NB4 (cell line): ENCODE data around the gene PVALEF.

Source experiments
- DNase-seq: peaks from one replicate; pipeline ENCODE4 v3.0.0; 2010; ENCODE audit warnings: low read depth
- H3K4me3 ChIP-seq: one replicate; pipeline ENCODE4 v1.5.1; 2011; ENCODE audit warnings: mild to moderate bottlenecking, low read depth, low read length, moderate library complexity
- CTCF ChIP-seq: IDR thresholded peaks from one replicate; pipeline ENCODE4 v1.5.1; 2012; ENCODE audit warnings: low read depth, low read length
- MAX ChIP-seq: IDR thresholded peaks from 2 replicates; pipeline ENCODE4 v1.6.1; 2011; ENCODE audit warnings: low read depth, low read length
- MYC ChIP-seq: IDR thresholded peaks from 2 replicates; pipeline ENCODE4 v1.6.1; 2011; ENCODE audit warnings: low read depth, low read length
- POLR2A ChIP-seq: IDR thresholded peaks from 2 replicates; pipeline ENCODE4 v1.6.1; 2011; ENCODE audit warnings: mild to moderate bottlenecking; ENCODE audit not compliant: insufficient read length; ENCODE audit errors: extremely low read depth

The PVALEF gene

GRCh38 chr17:81189670-81190530 lies 24.6 kb downstream of the PVALEF start:
- H3K4me3 ChIP-seq, result no peak overlapping the region
- TF ChIP-seq POLR2A, result no peak
- no peak for TF ChIP-seq CTCF
- TF ChIP-seq MAX, result no peak
- DNase-seq, result no peak

- no peak overlapping the region for H3K4me3 ChIP-seq
- TF ChIP-seq CTCF, result no peak
- no peak for TF ChIP-seq MYC
- no peak for TF ChIP-seq MAX
- no peak for TF ChIP-seq POLR2A
These were observed 25.3 kb downstream of the PVALEF start for GRCh38 chr17:81190591-81190990.

GRCh38 chr17:81191116-81191515 lies 25.8 kb downstream of the PVALEF start:
- no peak for DNase-seq
- TF ChIP-seq MYC (no peak), CTCF (no peak), MAX (no peak)

More at GRCh38 chr17:81190591-81190990, 25.3 kb downstream of the PVALEF start:
- no peak for DNase-seq

GRCh38 chr17:81191646-81192045 lies 26.3 kb downstream of the PVALEF start:
- TF ChIP-seq POLR2A (no peak), MAX (no peak), CTCF (no peak), MYC (no peak)
- no peak for DNase-seq
- no peak overlapping the region for H3K4me3 ChIP-seq

More at GRCh38 chr17:81191116-81191515, 25.8 kb downstream of the PVALEF start:
- H3K4me3 ChIP-seq, result no peak overlapping the region

- TF ChIP-seq POLR2A (no peak), CTCF (no peak), MAX (no peak), MYC (no peak)
- DNase-seq, result no peak
- H3K4me3 ChIP-seq, result no peak overlapping the region
These were observed 27.2 kb downstream of the PVALEF start for GRCh38 chr17:81192386-81193050.
